Measurements from ENCODE around the gene MFAP3L. TPM values are rescaled to one million over a fixed set of nuclear protein-coding genes. Genes with fewer than 3 reads are reported as not detected.
"Not testable (repeated sequence)": the region's sequence is repeated elsewhere in the genome, so short reads cannot be mapped to it uniquely, and the experiment has no call there.

The MFAP3L gene
- 1 to 10 TPM; 1.2 to 1.7 TPM for total RNA-seq

GRCh38 chr4:170026253-170027021 is at the start of gene MFAP3L:
Gene MFAP3L, minus strand, starts transcription at chr4:170026395. Its CDS starts 20,518 bp downstream, at chr4:170005877.
- H3K27ac Mint-ChIP-seq, result peak within 1 kb of the TSS; percentile 92
- H3K36me3 Mint-ChIP-seq (ENCODE audit: insufficient read depth in 2 of 2), result peaks cover 2 to 7% of the 10 kb centered on the region in 2 donors
- H3K4me1 Mint-ChIP-seq (ENCODE audit: low read depth), result peaks cover 11% of the 10 kb centered on the region
- H3K4me3 Mint-ChIP-seq, result peak within 1 kb of the TSS; percentile 93 to 94
- ATAC-seq (replicated peaks in 1 of 2) (peak; percentile 86 to 87), DNase-seq (peak; percentile 90 to 92)
- H3K9me3 Mint-ChIP-seq, result no peaks in the 10 kb centered on the region
- peaks cover 33% of the 10 kb centered on the region for H3K27me3 Mint-ChIP-seq (ENCODE audit: low read depth)

GRCh38 chr4:170071196-170071595 is 45.0 kb upstream of the MFAP3L start:
- H3K4me3 Mint-ChIP-seq, result no peak overlapping the region
- H3K36me3 Mint-ChIP-seq (ENCODE audit: insufficient read depth in 2 of 2), result no peaks in the 10 kb centered on the region
- no peaks in the 10 kb centered on the region for H3K4me1 Mint-ChIP-seq (ENCODE audit: low read depth)
- H3K27me3 Mint-ChIP-seq (ENCODE audit: low read depth), result no peaks in the 10 kb centered on the region
- H3K9me3 Mint-ChIP-seq, result no peaks in the 10 kb centered on the region
- no peak overlapping the region for H3K27ac Mint-ChIP-seq
- ATAC-seq (replicated peaks in 1 of 2) (no peak), DNase-seq (no peak)

- H3K4me1 Mint-ChIP-seq (ENCODE audit: low read depth), result no peaks in the 10 kb centered on the region
- no peaks in the 10 kb centered on the region for H3K36me3 Mint-ChIP-seq (ENCODE audit: insufficient read depth in 2 of 2)
- ATAC-seq (replicated peaks in 1 of 2) (no peak), DNase-seq (no peak)
- no peak overlapping the region for H3K27ac Mint-ChIP-seq
- H3K4me3 Mint-ChIP-seq, result no peak overlapping the region
- no peaks in the 10 kb centered on the region for H3K9me3 Mint-ChIP-seq
- H3K27me3 Mint-ChIP-seq (ENCODE audit: low read depth), result no peaks in the 10 kb centered on the region
Observed at GRCh38 chr4:170068438-170069128, 42.4 kb upstream of the MFAP3L start.

GRCh38 chr4:170059421-170059820 is 33.2 kb upstream of the MFAP3L start:
- no peak overlapping the region for H3K27ac Mint-ChIP-seq
- no peaks in the 10 kb centered on the region for H3K4me1 Mint-ChIP-seq (ENCODE audit: low read depth)
- ATAC-seq (replicated peaks in 1 of 2) (no peak), DNase-seq (no peak)
- H3K36me3 Mint-ChIP-seq (ENCODE audit: insufficient read depth in 2 of 2), result no peaks in the 10 kb centered on the region
- H3K4me3 Mint-ChIP-seq, result no peak overlapping the region
- no peaks in the 10 kb centered on the region for H3K27me3 Mint-ChIP-seq (ENCODE audit: low read depth)
- no peaks in the 10 kb centered on the region for H3K9me3 Mint-ChIP-seq

- H3K4me3 Mint-ChIP-seq, result no peak overlapping the region
- ATAC-seq (replicated peaks in 1 of 2) (no peak), DNase-seq (no peak)
- H3K9me3 Mint-ChIP-seq, result no peaks in the 10 kb centered on the region
- no peaks in the 10 kb centered on the region for H3K27me3 Mint-ChIP-seq (ENCODE audit: low read depth)
- no peaks in the 10 kb centered on the region for H3K36me3 Mint-ChIP-seq (ENCODE audit: insufficient read depth in 2 of 2)
- no peak overlapping the region for H3K27ac Mint-ChIP-seq
- H3K4me1 Mint-ChIP-seq (ENCODE audit: low read depth), result no peaks in the 10 kb centered on the region
Observed at GRCh38 chr4:170058826-170059225, 32.6 kb upstream of the MFAP3L start.

GRCh38 chr4:170057866-170058265 is 31.7 kb upstream of the MFAP3L start:
- H3K27me3 Mint-ChIP-seq (ENCODE audit: low read depth), result no peaks in the 10 kb centered on the region
- H3K4me1 Mint-ChIP-seq (ENCODE audit: low read depth), result no peaks in the 10 kb centered on the region
- no peak overlapping the region for H3K4me3 Mint-ChIP-seq
- DNase-seq, result no peak
- H3K27ac Mint-ChIP-seq, result no peak overlapping the region
- H3K36me3 Mint-ChIP-seq (ENCODE audit: insufficient read depth in 2 of 2), result no peaks in the 10 kb centered on the region
- no peak for ATAC-seq (replicated peaks in 1 of 2)
- no peaks in the 10 kb centered on the region for H3K9me3 Mint-ChIP-seq

GRCh38 chr4:170052919-170053318 is 26.7 kb upstream of the MFAP3L start:
- Mint-ChIP-seq H3K4me3 (no peak overlapping the region), H3K9me3 (no peaks in the 10 kb centered on the region), H3K27me3 (ENCODE audit: low read depth) (peaks cover 4% of the 10 kb centered on the region), H3K36me3 (ENCODE audit: insufficient read depth in 2 of 2) (no peaks in the 10 kb centered on the region), H3K4me1 (ENCODE audit: low read depth) (no peaks in the 10 kb centered on the region), H3K27ac (no peak overlapping the region)
- ATAC-seq (replicated peaks in 1 of 2) (no peak), DNase-seq (no peak)

- no peak for DNase-seq
- Mint-ChIP-seq H3K4me1 (ENCODE audit: low read depth) (no peaks in the 10 kb centered on the region), H3K9me3 (no peaks in the 10 kb centered on the region), H3K27me3 (ENCODE audit: low read depth) (peaks cover 5% of the 10 kb centered on the region), H3K27ac (no peak overlapping the region), H3K4me3 (no peak overlapping the region), H3K36me3 (ENCODE audit: insufficient read depth in 2 of 2) (no peaks in the 10 kb centered on the region)
- no peak for ATAC-seq (replicated peaks in 1 of 2)
Observed at GRCh38 chr4:170051402-170051801, 25.2 kb upstream of the MFAP3L start.

- no peak overlapping the region for H3K4me3 Mint-ChIP-seq
- H3K4me1 Mint-ChIP-seq (ENCODE audit: low read depth), result no peaks in the 10 kb centered on the region
- no peaks in the 10 kb centered on the region for H3K36me3 Mint-ChIP-seq (ENCODE audit: insufficient read depth in 2 of 2)
- DNase-seq (no peak), ATAC-seq (replicated peaks in 1 of 2) (no peak)
- H3K27ac Mint-ChIP-seq, result no peak overlapping the region
- no peaks in the 10 kb centered on the region for H3K9me3 Mint-ChIP-seq
- H3K27me3 Mint-ChIP-seq (ENCODE audit: low read depth), result peaks cover 5% of the 10 kb centered on the region
Observed at GRCh38 chr4:170049766-170050165, 23.6 kb upstream of the MFAP3L start.

GRCh38 chr4:170047771-170048354 is 21.7 kb upstream of the MFAP3L start:
- Mint-ChIP-seq H3K9me3 (no peaks in the 10 kb centered on the region), H3K27me3 (ENCODE audit: low read depth) (peaks cover 5% of the 10 kb centered on the region), H3K27ac (no peak overlapping the region), H3K36me3 (ENCODE audit: insufficient read depth in 2 of 2) (no peaks in the 10 kb centered on the region), H3K4me1 (ENCODE audit: low read depth) (no peaks in the 10 kb centered on the region), H3K4me3 (no peak overlapping the region)
- peak; percentile 42 to 57 for DNase-seq
- no peak for ATAC-seq (replicated peaks in 1 of 2)

GRCh38 chr4:170046156-170046555 is 20.0 kb upstream of the MFAP3L start:
- H3K4me3 Mint-ChIP-seq; DNase-seq; ATAC-seq (replicated peaks in 1 of 2); H3K36me3 Mint-ChIP-seq (ENCODE audit: insufficient read depth in 2 of 2); H3K4me1 Mint-ChIP-seq (ENCODE audit: low read depth); H3K27ac Mint-ChIP-seq; H3K9me3 Mint-ChIP-seq; H3K27me3 Mint-ChIP-seq (ENCODE audit: low read depth): not testable (repeated sequence)

GRCh38 chr4:170040031-170040680 is 14.0 kb upstream of the MFAP3L start:
- H3K4me3 Mint-ChIP-seq, result no peak overlapping the region

GRCh38 chr4:170038769-170039168 is 12.6 kb upstream of the MFAP3L start:
- H3K4me3 Mint-ChIP-seq, result no peak overlapping the region
- no peak for ATAC-seq (replicated peaks in 1 of 2)
- no peaks in the 10 kb centered on the region for H3K9me3 Mint-ChIP-seq
- H3K27ac Mint-ChIP-seq, result no peak overlapping the region
- H3K27me3 Mint-ChIP-seq (ENCODE audit: low read depth), result no peaks in the 10 kb centered on the region
- DNase-seq, result no peak
- no peaks in the 10 kb centered on the region for H3K36me3 Mint-ChIP-seq (ENCODE audit: insufficient read depth in 2 of 2)
- H3K4me1 Mint-ChIP-seq (ENCODE audit: low read depth), result no peaks in the 10 kb centered on the region

More at GRCh38 chr4:170040031-170040680, 14.0 kb upstream of the MFAP3L start:
- no peaks in the 10 kb centered on the region for H3K27me3 Mint-ChIP-seq (ENCODE audit: low read depth)
- no peaks in the 10 kb centered on the region for H3K36me3 Mint-ChIP-seq (ENCODE audit: insufficient read depth in 2 of 2)
- DNase-seq (no peak), ATAC-seq (replicated peaks in 1 of 2) (no peak)
- H3K27ac Mint-ChIP-seq, result no peak overlapping the region
- no peaks in the 10 kb centered on the region for H3K4me1 Mint-ChIP-seq (ENCODE audit: low read depth)
- H3K9me3 Mint-ChIP-seq, result no peaks in the 10 kb centered on the region
